Loucy (cell line): Measurements from ENCODE around the gene PRKCE.

Experiments used
- H2AFZ ChIP-seq: fragments of 200-600 bp; sonication (generic); 2 replicates; pipeline ENCODE4 v1.6.0; 2016; ENCODE audit warnings: antibody characterized with exemption, mild to moderate bottlenecking, low read length, moderate library complexity
- H3F3A ChIP-seq: fragments of 200-600 bp; 2 replicates; pipeline ENCODE4 v1.6.0; 2016; ENCODE audit warnings: antibody characterized with exemption, low read depth, mild to moderate bottlenecking
- H3K27me3 ChIP-seq: fragments of 200-600 bp; sonication (generic); 2 replicates; pipeline ENCODE4 v1.6.1; 2014; ENCODE audit warnings: low read length, mild to moderate bottlenecking; ENCODE audit not compliant: insufficient read depth, poor library complexity, severe bottlenecking
- H3K36me3 ChIP-seq: fragments of 200-600 bp; sonication (generic); 2 replicates; pipeline ENCODE4 v1.6.1; 2016; ENCODE audit warnings: low read length; ENCODE audit not compliant: insufficient read depth
- H3K4me1 ChIP-seq: fragments of 200-600 bp; sonication (generic); 2 replicates; pipeline ENCODE4 v1.5.1; 2014; ENCODE audit warnings: low read length, mild to moderate bottlenecking; ENCODE audit not compliant: insufficient read depth, poor library complexity, severe bottlenecking
- H3K4me2 ChIP-seq: fragments of 200-600 bp; sonication (generic); 2 replicates; pipeline ENCODE4 v1.6.0; 2014; ENCODE audit warnings: antibody characterized with exemption, low read length, low read depth, mild to moderate bottlenecking; ENCODE audit not compliant: poor library complexity, severe bottlenecking
- H3K4me3 ChIP-seq: fragments of 200-600 bp; sonication (generic); 2 replicates; pipeline ENCODE4 v1.5.1; 2014; ENCODE audit warnings: low read length, mild to moderate bottlenecking, mixed read lengths; ENCODE audit not compliant: poor library complexity, severe bottlenecking
- H3K79me2 ChIP-seq: fragments of 200-600 bp; sonication (generic); 2 replicates; pipeline ENCODE4 v1.6.1; 2014; ENCODE audit warnings: low read length; ENCODE audit not compliant: insufficient read depth
- H3K9ac ChIP-seq: fragments of 200-600 bp; sonication (generic); 2 replicates; pipeline ENCODE4 v1.6.0; 2014; ENCODE audit warnings: mild to moderate bottlenecking, low read depth, low read length, moderate library complexity; ENCODE audit not compliant: poor library complexity, severe bottlenecking
- H3K9me2 ChIP-seq: fragments of 200-600 bp; sonication (generic); replicated peaks from 2 replicates; pipeline ENCODE4 v1.6.1; 2016; ENCODE audit warnings: low read depth, low read length, mixed read lengths
- H3K9me3 ChIP-seq: fragments of 200-600 bp; sonication (generic); 2 replicates; pipeline ENCODE4 v1.6.1; 2014; ENCODE audit warnings: mild to moderate bottlenecking, antibody characterized with exemption, low read length, low read depth; ENCODE audit not compliant: insufficient read depth
- H4K20me1 ChIP-seq: fragments of 200-600 bp; sonication (generic); 2 replicates; pipeline ENCODE4 v1.6.0; 2014; ENCODE audit warnings: antibody characterized with exemption, low read length, mild to moderate bottlenecking; ENCODE audit not compliant: insufficient read depth, poor library complexity, severe bottlenecking
- EZH2phosphoT487 ChIP-seq: fragments of 200-600 bp; IDR thresholded peaks from 2 replicates; pipeline ENCODE4 v1.6.1; 2018; ENCODE audit warnings: antibody characterized with exemption, mild to moderate bottlenecking, moderate library complexity, borderline replicate concordance
- TF ChIP-seq, protein P1 (sequence below): fragments of 200-600 bp; sonication (generic); conservative IDR thresholded peaks from 2 replicates; pipeline ENCODE4 v1.5.1; 2014; ENCODE audit warnings: mild to moderate bottlenecking, antibody characterized with exemption, low read length

Gene PRKCE

DNA sequence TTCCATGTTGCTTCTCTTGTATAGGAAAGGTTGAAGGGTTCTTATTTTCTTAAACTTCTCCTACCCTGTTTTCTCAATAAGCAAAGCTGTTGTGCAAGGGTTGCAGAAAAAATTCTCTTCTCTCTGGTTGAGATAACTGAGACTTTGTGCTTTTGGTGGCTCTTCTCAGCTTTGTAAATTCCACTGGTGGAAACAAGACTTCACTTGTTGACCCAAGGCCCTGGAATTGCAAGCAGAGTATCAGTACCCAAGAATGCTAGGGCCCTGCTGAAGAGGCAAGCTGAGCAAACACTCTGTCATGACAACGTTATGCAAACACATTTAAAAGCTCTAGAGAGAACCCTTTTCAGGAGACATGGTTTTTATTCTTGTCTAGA, 351.0 kb downstream of the PRKCE start:
- Histone ChIP-seq H3K9me3 (no peaks in the 10 kb centered on the region), H3K79me2 (no peaks in the 10 kb centered on the region), H4K20me1 (no peaks in the 10 kb centered on the region), H3K9me2 (no peaks in the 10 kb centered on the region), H2AFZ (no peak overlapping the region), H3F3A (no peaks in the 10 kb centered on the region), H3K9ac (no peak overlapping the region), H3K27me3 (no peaks in the 10 kb centered on the region), H3K4me1 (no peaks in the 10 kb centered on the region), H3K36me3 (peaks cover 59% of the 10 kb centered on the region), H3K4me2 (no peak overlapping the region), H3K4me3 (no peak overlapping the region)
- TF ChIP-seq, protein P1, sequence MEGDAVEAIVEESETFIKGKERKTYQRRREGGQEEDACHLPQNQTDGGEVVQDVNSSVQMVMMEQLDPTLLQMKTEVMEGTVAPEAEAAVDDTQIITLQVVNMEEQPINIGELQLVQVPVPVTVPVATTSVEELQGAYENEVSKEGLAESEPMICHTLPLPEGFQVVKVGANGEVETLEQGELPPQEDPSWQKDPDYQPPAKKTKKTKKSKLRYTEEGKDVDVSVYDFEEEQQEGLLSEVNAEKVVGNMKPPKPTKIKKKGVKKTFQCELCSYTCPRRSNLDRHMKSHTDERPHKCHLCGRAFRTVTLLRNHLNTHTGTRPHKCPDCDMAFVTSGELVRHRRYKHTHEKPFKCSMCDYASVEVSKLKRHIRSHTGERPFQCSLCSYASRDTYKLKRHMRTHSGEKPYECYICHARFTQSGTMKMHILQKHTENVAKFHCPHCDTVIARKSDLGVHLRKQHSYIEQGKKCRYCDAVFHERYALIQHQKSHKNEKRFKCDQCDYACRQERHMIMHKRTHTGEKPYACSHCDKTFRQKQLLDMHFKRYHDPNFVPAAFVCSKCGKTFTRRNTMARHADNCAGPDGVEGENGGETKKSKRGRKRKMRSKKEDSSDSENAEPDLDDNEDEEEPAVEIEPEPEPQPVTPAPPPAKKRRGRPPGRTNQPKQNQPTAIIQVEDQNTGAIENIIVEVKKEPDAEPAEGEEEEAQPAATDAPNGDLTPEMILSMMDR, result no peak
- TF ChIP-seq EZH2phosphoT487, result no peak

DNA sequence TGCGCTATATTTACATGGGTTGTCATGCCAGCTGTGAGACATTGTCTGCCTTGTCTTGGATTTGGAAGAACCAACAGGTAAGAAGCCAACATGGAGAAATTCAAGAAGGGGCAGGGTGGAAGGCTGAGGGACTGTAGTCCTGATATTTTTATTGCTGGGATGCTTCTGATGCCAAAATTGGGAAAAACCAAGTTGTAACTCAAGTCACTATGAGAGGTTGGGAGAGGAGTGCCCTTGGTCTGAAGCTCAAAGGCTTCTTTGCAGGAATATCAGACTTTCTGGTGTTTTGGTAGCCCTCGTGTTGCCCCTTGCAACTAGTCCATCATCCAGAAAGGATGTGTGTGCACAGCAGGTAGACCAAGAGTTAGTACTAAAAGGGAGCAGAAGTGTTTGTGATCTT, 351.5 kb downstream of the PRKCE start:
- no peak for TF ChIP-seq EZH2phosphoT487
- TF ChIP-seq, protein P1, result no peak
- Histone ChIP-seq H3K27me3 (no peaks in the 10 kb centered on the region), H3K9me2 (no peaks in the 10 kb centered on the region), H3K36me3 (peaks cover 64% of the 10 kb centered on the region), H3K4me1 (no peaks in the 10 kb centered on the region), H3F3A (no peaks in the 10 kb centered on the region), H3K9me3 (no peaks in the 10 kb centered on the region), H3K9ac (no peak overlapping the region), H3K4me3 (no peak overlapping the region), H3K4me2 (no peak overlapping the region), H2AFZ (no peak overlapping the region), H4K20me1 (no peaks in the 10 kb centered on the region), H3K79me2 (no peaks in the 10 kb centered on the region)

DNA sequence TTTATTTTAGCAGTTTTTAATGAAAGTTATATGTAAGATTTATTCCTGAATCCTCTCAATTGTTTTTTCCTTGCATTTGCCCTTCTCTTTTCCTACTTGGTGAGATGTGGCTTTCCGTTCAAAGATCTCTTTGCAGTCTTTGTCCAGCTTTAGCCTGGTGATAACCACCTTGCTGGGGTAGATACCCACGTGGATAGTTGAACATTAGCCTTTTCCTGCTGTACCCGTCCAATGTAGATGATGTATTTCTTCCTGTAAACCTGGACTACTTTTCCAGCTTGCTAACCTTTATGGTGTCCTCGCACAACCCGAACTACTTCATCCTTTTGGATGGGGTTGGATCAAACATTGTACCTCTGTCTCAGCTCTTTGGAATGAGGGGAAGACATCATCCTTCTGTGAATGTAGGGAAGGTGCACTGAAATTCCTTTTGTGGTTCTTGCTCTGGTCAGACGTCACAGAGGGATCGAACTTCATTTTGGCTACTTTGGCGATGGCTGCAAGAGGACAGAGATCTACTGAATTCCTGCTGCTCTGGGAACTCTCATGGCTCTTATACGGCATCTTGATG, 352.5 kb downstream of the PRKCE start:
- H3K4me1 ChIP-seq, result no peaks in the 10 kb centered on the region
- no peak overlapping the region for H3K4me2 ChIP-seq
- H3K27me3 ChIP-seq, result no peaks in the 10 kb centered on the region
- H3K9me2 ChIP-seq, result no peaks in the 10 kb centered on the region
- no peaks in the 10 kb centered on the region for H3F3A ChIP-seq
- no peak overlapping the region for H3K4me3 ChIP-seq
- H3K79me2 ChIP-seq, result no peaks in the 10 kb centered on the region
- TF ChIP-seq, protein P1, result no peak
- no peak for TF ChIP-seq EZH2phosphoT487
- H3K36me3 ChIP-seq, result peaks cover 74% of the 10 kb centered on the region; the same call in 1 of the 2 replicates
- H3K9me3 ChIP-seq, result no peaks in the 10 kb centered on the region
- no peaks in the 10 kb centered on the region for H4K20me1 ChIP-seq
- no peak overlapping the region for H3K9ac ChIP-seq
- H2AFZ ChIP-seq, result no peak overlapping the region
